GM19238 (cell line): ENCODE data around the gene HMGA1.

Source experiments
- DNase-seq: peaks from one replicate; pipeline ENCODE4 v3.0.0; 2011; ENCODE audit warnings: low spot score; ENCODE audit not compliant: insufficient read length

The HMGA1 gene

GRCh38 chr6:34236443-34237315 is at the start of gene HMGA1:
Gene HMGA1, plus strand, starts transcription at chr6:34236873. Its CDS starts 3,908 bp downstream, at chr6:34240781.
- peak; percentile 95 for DNase-seq

- DNase-seq = no peak
Measured at GRCh38 chr6:34189806-34190503, 46.7 kb upstream of the HMGA1 start.

DNA sequence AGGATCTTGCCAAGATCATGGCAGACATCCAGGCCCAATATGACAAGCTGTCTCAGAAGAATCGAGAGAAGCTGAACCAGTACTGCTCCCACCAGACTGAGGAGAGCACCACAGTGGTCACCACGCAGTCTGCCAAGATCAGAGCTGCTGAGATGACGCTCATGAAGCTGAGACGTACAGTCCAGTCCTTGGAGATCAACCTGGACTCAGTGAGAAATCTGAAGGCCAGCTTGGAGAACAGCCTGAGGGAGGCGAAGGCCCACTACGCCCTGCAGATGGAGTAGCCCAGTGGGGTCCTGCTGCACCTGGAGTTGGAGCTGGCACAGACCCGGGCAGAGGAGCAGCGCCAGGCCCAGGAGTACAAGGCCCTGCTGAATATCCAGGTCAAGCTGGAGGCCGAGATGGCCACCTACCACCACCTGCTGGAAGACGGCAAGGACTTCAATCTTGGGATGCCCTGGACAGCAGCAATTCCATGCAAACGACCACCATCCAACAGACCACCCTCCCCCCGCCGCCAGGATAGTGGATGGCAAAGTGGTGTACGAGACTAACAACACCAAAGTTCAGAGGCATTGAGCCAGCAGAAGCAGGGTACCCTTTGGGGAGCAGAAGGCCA is 46.1 kb upstream of the HMGA1 start:
- no peak for DNase-seq

DNA sequence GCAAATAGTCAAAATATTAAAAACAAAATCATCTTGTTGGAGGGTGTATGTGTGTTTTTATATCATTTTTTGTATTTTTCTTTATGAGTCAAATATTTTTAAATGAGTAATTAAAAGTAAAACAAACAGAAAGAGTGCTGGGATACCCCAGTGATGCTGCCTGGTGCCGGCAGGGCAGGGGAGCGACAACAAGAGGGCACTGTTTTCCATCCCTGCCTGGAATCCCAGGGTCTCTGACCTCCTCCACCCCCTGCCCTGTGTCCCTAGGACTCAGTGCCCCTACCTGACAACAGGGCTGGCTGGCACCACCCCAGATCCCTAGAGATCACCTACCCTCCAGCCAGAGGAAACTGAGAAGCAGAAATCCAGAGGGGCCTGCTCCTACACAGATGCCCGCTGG is 41.9 kb upstream of the HMGA1 start:
- no peak for DNase-seq

DNA sequence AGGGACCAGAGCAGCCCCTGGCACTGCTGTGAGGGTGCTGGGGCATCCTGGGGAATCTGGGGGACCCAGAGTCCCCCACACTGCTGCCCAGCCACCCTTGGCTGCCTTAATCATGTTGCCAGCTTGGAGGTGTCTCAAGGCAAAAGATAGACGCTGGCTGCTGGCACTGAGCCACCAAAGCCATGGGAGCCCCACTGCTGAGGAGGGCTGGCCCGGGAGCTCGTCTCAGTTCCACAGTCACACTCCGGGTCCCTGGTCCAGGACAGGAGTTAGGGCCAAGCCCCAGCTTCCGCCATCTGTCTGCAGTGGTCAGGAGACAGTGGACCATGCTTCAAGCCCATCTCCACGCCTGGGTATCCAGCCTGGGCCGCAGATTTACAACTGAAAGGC is 41.0 kb upstream of the HMGA1 start:
- no peak for DNase-seq

DNA sequence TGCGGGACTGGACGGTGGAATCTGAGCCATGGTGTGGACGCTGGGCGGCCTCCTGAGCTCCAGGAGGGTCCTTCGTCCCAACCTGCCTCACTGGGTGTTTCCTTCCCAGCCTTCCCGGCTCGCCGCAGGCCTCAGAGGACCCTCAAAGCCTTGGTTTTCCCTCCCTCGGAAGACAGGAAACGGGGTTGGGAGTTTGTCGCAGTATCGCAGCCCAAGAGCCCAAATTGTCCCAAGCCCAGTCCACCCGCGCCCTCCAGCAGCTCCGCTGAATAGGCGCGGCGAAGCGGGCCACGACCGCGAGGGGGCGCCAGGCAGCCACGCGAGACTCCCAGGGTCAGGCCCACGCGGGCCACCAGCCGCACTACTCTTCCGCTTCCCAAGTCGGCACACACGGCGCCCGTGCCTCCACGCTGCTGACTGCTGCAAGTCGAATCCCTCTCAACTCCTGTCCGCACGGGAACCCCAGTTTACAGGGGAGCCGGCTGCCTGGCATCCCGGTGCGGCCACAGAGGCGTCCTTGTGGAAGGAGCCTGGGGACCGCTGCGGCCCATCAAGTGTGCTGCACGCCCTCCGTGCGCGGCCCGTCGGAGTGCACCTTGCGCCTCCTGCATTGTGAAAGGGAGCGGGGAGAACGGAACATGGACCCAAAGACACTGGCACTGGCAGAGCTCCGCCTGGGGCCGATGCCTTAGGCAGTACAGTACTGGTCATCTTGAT is 40.4 kb upstream of the HMGA1 start:
- DNase-seq = peak; percentile 91

- no peak for DNase-seq
Measured at GRCh38 chr6:34196833-34197195, 39.9 kb upstream of the HMGA1 start.

- DNase-seq = no peak
Measured at GRCh38 chr6:34200340-34200971, 36.2 kb upstream of the HMGA1 start.

GRCh38 chr6:34201455-34202107 is 35.1 kb upstream of the HMGA1 start:
- DNase-seq = no peak

- no peak for DNase-seq
Measured at GRCh38 chr6:34202329-34203201, 34.1 kb upstream of the HMGA1 start.

DNA sequence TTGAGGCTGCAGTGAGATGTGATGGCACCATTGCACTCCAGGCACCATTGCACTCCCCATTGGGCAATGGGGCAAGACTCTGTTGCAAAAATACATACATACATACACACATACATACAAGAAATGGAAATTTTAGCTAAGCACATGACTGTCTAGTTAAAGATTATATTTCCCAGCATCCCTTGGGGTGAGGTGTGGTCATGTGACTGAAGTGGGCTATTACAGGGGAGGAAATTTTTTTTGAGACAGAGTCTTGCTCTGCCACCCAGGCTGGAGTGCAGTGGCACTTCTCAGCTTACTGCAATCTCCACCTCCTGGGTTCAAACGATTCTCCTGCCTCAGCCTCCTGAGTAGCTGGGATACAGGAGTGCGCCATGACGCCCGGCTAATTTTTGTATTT is 32.0 kb upstream of the HMGA1 start:
- no peak for DNase-seq

DNA sequence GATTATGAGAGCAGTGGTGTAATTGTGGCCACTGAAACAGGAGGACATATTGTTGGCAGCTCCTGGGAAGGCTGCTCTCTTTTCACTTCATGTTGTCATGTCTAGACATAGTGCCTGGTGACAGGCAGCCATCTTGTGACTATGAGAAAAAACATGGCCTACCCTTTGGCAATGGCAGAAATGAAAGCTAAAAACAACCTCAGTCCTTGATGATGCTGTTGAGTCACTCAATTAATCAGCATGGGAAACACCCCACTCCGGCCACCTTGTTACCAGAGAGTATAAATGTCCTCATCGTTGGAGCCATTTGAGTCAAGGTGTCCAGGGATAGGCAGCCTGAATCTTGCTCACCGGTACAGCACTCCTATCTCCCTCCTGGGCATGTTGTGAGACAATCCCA is 31.2 kb upstream of the HMGA1 start:
- no peak for DNase-seq

DNA sequence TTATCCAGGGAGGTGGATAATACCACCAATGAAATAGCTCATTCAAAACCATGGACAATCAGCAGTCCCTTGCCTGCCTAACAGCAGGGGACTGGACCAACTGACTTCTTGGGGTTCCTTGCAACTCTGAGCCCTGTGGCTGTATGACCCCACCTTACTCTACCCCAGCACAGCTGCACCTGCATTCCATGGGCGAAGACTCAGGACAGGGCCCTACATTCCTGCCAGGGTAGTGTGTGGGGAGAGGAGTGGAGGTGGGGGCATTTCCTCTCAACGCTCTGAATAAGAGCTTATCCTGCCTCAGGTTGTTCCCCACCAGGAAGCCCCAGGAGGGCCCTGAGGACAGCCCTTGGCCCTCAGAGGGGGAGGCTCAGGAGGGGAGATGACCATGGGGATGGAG is 30.8 kb upstream of the HMGA1 start:
- no peak for DNase-seq

GRCh38 chr6:34206726-34207125 is 29.9 kb upstream of the HMGA1 start:
- DNase-seq = no peak

- DNase-seq = no peak
Measured at GRCh38 chr6:34207695-34208443, 28.8 kb upstream of the HMGA1 start.

DNA sequence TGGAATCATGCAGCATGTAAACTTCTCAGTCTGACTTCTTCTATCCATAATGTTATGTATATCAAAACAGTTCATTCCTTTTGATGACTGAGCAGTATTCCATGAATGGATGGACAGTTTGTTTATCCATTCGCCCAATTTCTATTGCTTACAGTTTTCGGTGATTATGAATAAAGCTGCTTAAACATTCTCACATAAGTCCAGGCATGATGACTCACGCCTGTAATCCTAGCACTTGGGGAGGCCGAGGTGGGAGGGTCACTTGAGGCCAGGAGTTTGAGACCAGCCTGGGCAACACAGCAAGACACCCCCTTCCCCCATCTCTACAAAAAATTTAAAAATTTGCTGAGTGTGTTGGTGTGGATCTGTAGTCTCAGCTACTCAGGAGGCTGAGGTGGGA is 22.9 kb upstream of the HMGA1 start:
- DNase-seq = no peak

DNA sequence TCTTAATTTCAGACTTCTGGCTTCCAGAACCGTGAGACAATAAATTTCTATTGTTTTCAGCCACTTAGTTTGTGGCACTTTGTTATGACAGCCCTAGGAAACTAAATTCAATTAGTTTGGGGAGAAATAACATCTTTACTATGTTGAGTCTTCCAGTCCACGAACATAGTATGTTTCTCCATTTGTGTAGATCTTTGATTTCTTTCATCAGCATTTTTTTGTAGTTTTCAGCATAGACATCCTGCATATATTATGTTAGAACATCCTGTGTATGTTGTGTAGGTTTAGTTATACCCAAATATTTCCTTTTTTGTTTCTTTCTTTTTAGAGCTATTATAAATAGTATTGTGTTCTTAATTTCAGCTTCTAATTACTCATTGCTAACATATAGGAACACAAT is 18.0 kb upstream of the HMGA1 start:
- no peak for DNase-seq

- no peak for DNase-seq
Measured at GRCh38 chr6:34223381-34223955, 13.2 kb upstream of the HMGA1 start.
